HG02623 (cell line): ENCODE measurements around the gene ARHGEF9.

Source experiments
- ATAC-seq: cut with Tn5 transposase; IDR thresholded peaks from one replicate; pipeline ENCODE4 v1.9.1; 2021; ENCODE audit warnings: moderate library complexity; ENCODE audit not compliant: unreplicated experiment

The ARHGEF9 gene

GRCh38 chrX:63746715-63747114, 38.3 kb downstream of the ARHGEF9 start:
- ATAC-seq, result no peak

GRCh38 chrX:63746278-63746677, 38.7 kb downstream of the ARHGEF9 start:
- ATAC-seq, result peak; percentile 86

DNA sequence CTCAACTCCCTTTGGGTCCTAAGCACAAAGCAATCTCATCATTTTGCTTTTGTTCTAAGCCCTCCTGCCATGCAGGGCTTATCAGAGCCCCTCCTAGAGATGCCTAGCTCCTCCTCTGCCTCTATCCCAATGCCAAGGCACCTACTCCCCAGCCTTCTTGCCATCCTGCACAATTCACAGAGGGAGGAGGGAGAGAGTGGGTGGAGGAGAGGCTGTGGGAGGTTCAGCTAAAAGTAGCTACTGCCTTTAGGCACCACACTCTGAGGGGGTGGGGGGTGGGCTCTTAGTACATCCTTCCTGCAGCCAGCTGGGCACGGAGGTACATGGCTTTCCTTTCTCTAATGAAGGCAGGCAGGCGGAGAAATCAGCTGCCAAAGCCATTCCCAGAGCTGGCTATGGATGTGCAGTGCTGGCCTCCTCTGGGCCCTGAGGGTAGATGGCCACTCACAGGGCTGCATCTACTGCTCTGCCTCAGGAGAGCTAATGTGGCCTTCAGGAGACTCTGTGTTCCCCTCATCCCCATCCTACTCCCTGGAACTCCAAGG, 40.1 kb downstream of the ARHGEF9 start:
- no peak for ATAC-seq

GRCh38 chrX:63743596-63743995, 41.4 kb downstream of the ARHGEF9 start:
- ATAC-seq, result no peak

- ATAC-seq, result peak; percentile 56
Measured at GRCh38 chrX:63740382-63740781, 44.6 kb downstream of the ARHGEF9 start.

GRCh38 chrX:63739885-63740284, 45.1 kb downstream of the ARHGEF9 start:
- ATAC-seq, result no peak

DNA sequence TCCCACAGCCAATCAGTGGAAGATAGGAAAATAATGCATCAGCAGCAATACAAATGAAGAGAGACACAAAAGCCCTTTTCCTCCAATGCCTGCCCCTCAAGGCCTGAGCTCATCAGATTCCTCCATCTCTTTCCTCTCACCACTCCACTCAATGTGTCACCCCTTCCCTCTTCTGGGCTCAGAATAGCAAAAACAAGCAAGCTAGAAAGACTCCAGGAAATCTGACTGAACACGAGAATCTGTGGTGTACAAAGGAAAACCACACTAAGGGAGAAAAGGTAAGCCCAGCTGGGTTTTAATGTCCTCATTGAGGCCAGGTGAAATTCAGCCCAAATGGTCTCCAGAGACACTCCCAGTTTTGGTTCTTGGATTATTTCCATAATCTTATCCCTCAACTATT, 46.3 kb downstream of the ARHGEF9 start:
- no peak for ATAC-seq

GRCh38 chrX:63737131-63737921, 47.7 kb downstream of the ARHGEF9 start:
- ATAC-seq, result no peak

DNA sequence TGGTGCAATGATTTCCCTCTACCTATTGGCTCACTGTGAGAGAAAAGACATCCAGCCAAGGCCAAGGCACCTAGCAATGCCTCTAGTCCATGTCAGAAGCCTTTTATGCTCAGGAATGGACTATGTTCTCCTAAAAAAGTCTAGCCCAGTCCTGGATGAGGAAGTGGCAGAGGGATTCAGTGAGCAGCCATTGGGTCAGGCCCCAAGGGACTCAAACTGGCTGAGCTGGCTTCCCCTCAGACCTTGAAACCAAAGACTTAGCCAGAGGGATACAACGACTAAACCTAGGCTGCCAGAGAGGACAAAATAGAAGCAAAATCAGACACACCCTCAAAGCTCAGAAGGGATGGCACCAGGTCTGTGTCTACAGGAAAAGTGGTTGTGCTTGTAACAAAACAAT, 49.1 kb downstream of the ARHGEF9 start:
- no peak for ATAC-seq

GRCh38 chrX:63720293-63720692, 64.7 kb downstream of the ARHGEF9 start:
- no peak for ATAC-seq

DNA sequence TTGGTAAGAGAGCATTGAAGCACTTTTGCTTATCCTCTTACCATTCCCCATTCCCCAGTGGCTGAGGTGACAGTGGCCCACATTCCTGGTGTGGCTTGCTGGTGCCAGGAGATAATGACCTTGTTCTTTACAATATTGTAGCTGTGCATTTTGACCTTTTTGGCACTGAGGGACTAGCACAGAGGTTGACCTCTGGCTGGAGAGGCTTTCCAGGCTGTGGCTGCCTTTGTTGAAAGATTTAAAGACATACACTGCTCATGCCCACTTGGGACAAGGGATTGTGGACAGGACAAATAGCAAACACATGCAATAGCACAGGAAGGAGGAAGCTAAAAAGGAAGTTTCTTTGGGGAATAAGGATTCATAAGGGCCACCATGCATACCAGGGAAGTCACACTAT, 65.4 kb downstream of the ARHGEF9 start:
- ATAC-seq, result no peak

DNA sequence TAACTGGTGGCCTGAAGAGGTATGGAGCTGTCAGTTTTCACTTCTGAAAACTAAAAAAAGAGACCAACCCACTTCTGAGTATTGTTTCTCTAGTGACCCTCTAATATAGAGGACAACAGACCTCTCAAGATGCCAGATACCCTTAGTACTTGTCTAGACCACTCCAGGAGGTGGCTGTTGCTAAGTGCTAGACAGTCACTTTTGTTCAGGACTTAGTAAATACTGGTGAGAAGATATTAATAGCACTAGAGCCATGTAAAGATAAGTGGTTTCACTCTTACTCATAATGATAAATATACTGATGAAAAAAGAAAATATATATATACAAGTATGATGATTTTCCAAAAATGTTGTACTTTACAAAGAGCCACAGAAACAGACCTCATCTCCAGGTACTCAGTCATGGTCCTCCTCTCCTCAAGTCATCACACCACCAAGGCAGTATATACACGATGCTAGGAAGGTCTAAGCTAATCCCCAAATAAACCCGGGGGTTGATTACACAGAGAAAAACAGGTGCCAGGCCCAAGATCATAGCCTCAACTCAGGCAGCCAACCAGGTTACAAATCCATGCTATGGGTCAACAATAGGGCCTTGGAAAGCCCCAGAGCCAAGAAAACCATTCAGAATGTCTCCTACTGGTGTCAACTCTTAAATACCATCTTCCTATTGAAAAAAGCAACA, 66.9 kb downstream of the ARHGEF9 start:
- peak; percentile 77 for ATAC-seq

- no peak for ATAC-seq
Measured at GRCh38 chrX:63713526-63713925, 71.5 kb downstream of the ARHGEF9 start.

GRCh38 chrX:63708801-63709200, 76.2 kb downstream of the ARHGEF9 start:
- ATAC-seq, result no peak

GRCh38 chrX:63702556-63702955, 82.5 kb downstream of the ARHGEF9 start:
- no peak for ATAC-seq

GRCh38 chrX:63686878-63687714, 97.9 kb downstream of the ARHGEF9 start:
- ATAC-seq, result peak; percentile 57

GRCh38 chrX:63680423-63680822, 104.6 kb downstream of the ARHGEF9 start:
- no peak for ATAC-seq

DNA sequence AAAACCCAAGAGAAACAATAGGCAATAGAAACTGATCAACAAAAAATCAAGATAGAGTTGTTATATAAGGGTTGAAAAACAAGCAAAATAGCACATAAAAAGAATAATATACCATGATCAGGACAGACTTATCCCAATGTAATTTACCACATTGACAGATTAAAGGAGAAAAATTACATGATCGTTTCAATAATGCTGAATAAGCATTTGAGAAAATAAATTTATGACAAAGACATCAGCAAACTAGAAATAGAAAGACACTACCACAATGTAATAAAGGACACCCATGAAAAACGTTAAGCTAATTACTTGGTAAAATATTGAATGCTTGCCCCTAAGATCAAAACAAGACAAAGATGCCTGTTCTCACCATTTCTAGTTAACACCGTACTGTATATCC, 105.6 kb downstream of the ARHGEF9 start:
- no peak for ATAC-seq

- no peak for ATAC-seq
Measured at GRCh38 chrX:63675716-63676115, 109.3 kb downstream of the ARHGEF9 start.

- ATAC-seq, result no peak
Measured at GRCh38 chrX:63673896-63674295, 111.1 kb downstream of the ARHGEF9 start.

DNA sequence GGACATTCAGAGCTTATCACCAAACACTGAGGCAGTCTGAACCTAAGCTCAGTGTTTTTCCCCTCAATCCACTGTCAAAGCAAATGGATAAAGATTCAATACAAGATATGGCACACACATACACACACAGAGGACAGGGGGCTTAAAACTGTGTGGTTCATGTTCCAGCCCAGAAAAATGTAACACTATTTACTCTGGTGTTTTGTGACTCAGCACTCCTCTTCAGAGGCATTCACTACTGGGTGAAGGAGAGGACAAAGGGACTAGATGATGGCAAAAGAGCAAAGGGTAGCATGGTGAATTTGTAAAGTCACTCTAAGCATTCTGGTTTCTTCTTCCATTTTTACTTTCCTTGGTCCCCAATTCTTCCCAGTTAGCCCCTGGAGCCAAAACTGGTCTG, 120.3 kb downstream of the ARHGEF9 start:
- ATAC-seq, result no peak
